Transverse colon (tissue), 4 donors: ENCODE results near the gene SPDYE9. TPM values are rescaled to one million over a fixed set of nuclear protein-coding genes. Genes with fewer than 3 reads are reported as not detected.

Experiments used
- small RNA-seq, 4 donors: library from RNA; depleted of rRNA; stranded (forward); fragments of <200 nt; gene quantifications; one replicate each; pipeline ENCODE3, GENCODE V24; 2016
- total RNA-seq, 4 donors: library from RNA; depleted of rRNA; stranded (reverse); fragments of >200 nt; gene quantifications; one replicate each; pipeline ENCODE4 v1.1.0, GENCODE V29; 2016

The SPDYE9 gene
- total RNA-seq, 4 donors from 2014 or later = not detected

Small RNA genes within 50 kb of the gene (small RNA-seq; reads per million reads assigned to genes)
- 0 reads per million in 4 donors for gene RF00019

Other genes with a start within 250 kb of the SPDYE9 start
- 10 to 100 TPM; 17.1 to 49.0 (median 23.6) TPM for gene POM121, start 160.9 kb downstream of the SPDYE9 start, total RNA-seq
- under 1 TPM in 1 of 4 donors, not detected in 3; 0.82 TPM for gene TRIM74, start 116.6 kb downstream of the SPDYE9 start, total RNA-seq
- not detected for gene SPDYE8, start 56.3 kb downstream of the SPDYE9 start, total RNA-seq
- gene SPDYE11, start 28.1 kb downstream of the SPDYE9 start, total RNA-seq = not detected
- gene NSUN5, start 222.8 kb upstream of the SPDYE9 start, total RNA-seq = 10 to 100 TPM in 2 of 4 donors, 1 to 10 TPM in 2; 5.2 to 27.6 (median 14.8) TPM
- gene TRIM50, start 242.0 kb upstream of the SPDYE9 start, total RNA-seq = not detected
- not detected for gene FKBP6, start 242.1 kb upstream of the SPDYE9 start, total RNA-seq